Stimulated activated CD4-positive, alpha-beta T cell treated with anti-CD3 and anti-CD28 coated beads, Interleukin-15, amount 100 ng/mL, for 1 hour (primary cell): ENCODE data around the gene PABPN1L.

Experiments used
- DNase-seq, 2 donors: peaks; one replicate each; pipeline ENCODE4 v3.0.0-alpha.2; 2020; ENCODE audit warnings: low read depth in 1 of 2, low spot score in 1 of 2

PABPN1L gene

GRCh38 chr16:88866151-88866920, at the start of gene PABPN1L:
Gene PABPN1L, minus strand, starts transcription at chr16:88866660. Its CDS starts 54 bp downstream, at chr16:88866606.
- no peak for DNase-seq

GRCh38 chr16:88915639-88916327, 49.3 kb upstream of the PABPN1L start:
- DNase-seq, result no peak

- no peak for DNase-seq
Observed at GRCh38 chr16:88914750-88915368, 48.4 kb upstream of the PABPN1L start.

GRCh38 chr16:88913870-88914269, 47.4 kb upstream of the PABPN1L start:
- no peak for DNase-seq

GRCh38 chr16:88913001-88913612, 46.6 kb upstream of the PABPN1L start:
- DNase-seq, result no peak

- no peak for DNase-seq
Observed at GRCh38 chr16:88912556-88912955, 46.1 kb upstream of the PABPN1L start.

GRCh38 chr16:88911946-88912310, 45.5 kb upstream of the PABPN1L start:
- DNase-seq, result no peak

- no peak for DNase-seq
Observed at GRCh38 chr16:88911136-88911945, 44.9 kb upstream of the PABPN1L start.

GRCh38 chr16:88910284-88911135, 44.0 kb upstream of the PABPN1L start:
- DNase-seq, result no peak

GRCh38 chr16:88909431-88910210, 43.2 kb upstream of the PABPN1L start:
- no peak for DNase-seq

GRCh38 chr16:88908307-88908706, 41.8 kb upstream of the PABPN1L start:
- no peak for DNase-seq

- DNase-seq, result no peak
Observed at GRCh38 chr16:88907768-88908167, 41.3 kb upstream of the PABPN1L start.

- DNase-seq, result no peak
Observed at GRCh38 chr16:88906535-88907105, 40.2 kb upstream of the PABPN1L start.

GRCh38 chr16:88906020-88906419, 39.6 kb upstream of the PABPN1L start:
- DNase-seq, result no peak

GRCh38 chr16:88905563-88905962, 39.1 kb upstream of the PABPN1L start:
- no peak for DNase-seq

- no peak for DNase-seq
Observed at GRCh38 chr16:88904676-88905365, 38.4 kb upstream of the PABPN1L start.

GRCh38 chr16:88903267-88903666, 36.8 kb upstream of the PABPN1L start:
- DNase-seq, result no peak

GRCh38 chr16:88902744-88903143, 36.3 kb upstream of the PABPN1L start:
- DNase-seq, result no peak
